NCI-H1092 (cell line): ENCODE measurements around the gene HILPDA.
"Not testable (repeated sequence)": the region's sequence is repeated elsewhere in the genome, so short reads cannot be mapped to it uniquely, and the experiment has no call there.

Source experiments
- DNase-seq: peaks from one replicate; lab custom pipeline; 2025; lab: John Stamatoyannopoulos, UW

Gene HILPDA

GRCh38 chr7:128431754-128432153, 23.9 kb upstream of the HILPDA start:
- DNase-seq: no peak

DNA sequence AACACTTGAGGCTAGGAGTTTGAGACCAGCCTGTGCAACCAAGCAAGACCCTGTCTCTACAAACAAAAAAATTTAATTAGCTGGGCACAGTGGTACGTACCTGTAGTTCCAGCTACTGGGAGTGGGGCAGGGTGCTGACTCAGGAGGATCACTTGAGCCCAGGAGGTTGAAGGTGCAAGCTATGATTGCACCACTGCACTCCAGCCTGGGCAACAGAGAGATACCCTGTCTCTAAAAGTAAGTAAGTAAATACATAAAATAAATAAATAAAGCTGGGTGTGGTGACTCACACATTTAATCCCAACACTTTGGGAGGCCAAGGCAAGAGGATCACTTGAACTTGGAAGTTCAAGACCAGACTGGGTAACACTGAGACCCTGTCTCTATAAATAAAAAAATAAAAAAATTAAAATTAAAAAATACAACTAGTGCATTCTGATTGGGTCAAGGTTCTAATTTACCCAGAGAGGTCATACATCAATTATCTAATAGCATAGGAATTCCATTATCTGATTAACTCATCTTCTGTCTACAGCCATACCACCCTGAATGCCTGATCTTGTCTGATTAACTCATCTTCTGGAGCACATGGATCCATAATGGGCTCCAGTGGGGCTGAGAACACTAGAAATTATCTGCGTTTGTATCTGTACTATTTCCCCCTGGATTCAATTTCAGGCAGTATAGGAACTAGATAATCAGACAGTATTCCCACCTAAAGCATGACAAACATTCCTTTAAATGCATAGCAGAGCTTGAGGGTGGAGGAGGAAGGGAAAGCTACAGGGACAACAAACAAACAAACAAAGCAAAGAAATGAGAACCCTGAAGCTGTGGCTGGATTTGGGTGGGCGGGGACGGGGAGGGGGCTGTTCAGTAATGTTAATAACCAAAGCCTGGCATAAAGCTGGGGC, 21.0 kb upstream of the HILPDA start:
- DNase-seq: no peak

DNA sequence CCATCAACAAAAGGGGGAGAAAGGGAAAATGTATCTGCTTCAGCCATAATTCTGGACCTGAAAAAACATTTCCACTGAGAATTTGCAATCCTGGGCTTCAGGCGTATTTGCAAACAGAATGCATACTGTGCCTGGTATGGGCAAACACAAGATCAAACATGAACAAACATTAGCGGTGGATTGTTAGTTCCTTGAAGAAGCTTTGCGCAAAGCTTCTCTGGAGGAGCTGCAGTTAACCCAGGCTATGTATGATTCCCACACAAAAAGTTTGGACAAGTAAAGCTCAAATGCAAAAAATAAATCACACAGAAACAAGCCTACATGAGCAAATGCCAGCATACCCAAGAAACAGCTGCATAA, 20.4 kb upstream of the HILPDA start:
- DNase-seq: no peak

DNA sequence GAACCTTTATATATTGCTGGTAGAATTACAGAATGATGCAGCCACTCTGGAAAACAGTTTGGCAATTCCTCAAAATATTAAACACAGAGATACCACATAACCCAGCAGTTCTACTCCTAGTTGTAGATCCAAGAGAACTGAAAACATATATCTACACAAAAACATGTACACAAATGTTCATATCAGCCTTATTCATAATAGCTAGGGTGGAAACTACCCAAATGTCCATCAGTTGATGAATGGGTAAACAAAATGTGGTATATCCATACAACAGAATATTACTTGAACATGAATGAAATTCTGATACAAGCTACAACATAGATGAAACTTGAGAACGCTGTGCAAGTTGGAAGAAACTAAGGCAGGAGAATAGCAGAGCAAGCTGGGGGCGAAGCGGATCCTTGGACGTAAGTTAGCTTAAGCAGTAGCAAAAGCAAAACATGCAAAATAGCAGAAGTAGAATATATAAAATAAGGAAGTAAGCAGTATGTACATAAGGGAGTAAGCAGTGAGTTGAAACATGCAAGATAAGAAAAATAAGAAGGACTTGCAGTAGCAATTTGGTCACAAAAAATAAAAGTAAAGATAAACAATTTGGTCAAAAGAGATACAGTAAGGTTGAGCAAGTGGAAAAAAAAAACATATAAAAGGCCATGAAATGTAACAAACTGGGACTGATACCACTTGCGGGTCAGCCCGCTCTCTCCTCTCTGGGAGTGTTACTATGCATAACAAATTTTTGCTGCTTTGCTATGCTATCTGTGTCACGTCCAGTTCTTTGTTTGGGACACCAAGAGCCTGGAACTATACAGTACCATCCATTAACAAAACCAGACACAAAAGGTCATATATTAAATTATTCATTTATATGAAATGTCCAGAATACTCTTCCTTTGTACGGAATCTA, 18.0 kb upstream of the HILPDA start:
- no peak for DNase-seq

- DNase-seq: no peak
These were observed 13.3 kb upstream of the HILPDA start for GRCh38 chr7:128442356-128442755.

DNA sequence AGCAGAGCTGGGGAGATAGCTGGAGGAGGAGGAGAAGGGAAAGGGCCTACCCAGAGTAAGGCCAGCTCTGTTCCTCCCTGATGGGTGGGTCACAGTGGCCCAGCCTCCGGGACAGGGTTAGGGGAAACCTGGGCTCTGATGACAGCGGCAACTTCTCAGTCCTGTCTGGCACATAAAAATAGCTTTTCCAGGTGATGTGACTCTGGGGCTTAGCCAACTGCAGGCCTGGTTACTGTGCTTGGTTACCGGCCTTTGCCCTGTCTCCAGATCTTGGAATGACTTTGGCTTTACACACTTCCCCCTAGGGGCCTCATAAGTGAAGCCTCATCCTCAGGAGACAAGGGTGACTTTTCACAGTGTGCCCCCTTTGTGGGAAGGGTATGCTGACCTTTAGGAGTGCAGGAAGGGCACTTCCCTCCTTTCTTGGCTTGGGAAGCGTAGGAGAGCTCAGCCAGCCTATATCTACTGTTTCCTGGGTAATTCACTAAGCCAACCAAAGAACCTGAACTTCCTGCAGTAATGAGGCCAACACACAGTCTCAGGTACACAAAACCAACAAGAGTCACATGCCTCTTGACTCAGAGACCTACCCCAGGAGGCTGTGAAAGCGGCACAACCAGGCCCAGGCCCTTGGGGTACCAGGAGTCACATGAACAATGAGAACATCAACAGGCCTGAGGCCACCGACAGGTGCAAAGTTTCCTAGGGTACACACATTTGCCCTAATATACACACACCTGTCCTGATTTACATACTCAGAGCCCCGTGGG, 11.7 kb upstream of the HILPDA start:
- DNase-seq: no peak

DNA sequence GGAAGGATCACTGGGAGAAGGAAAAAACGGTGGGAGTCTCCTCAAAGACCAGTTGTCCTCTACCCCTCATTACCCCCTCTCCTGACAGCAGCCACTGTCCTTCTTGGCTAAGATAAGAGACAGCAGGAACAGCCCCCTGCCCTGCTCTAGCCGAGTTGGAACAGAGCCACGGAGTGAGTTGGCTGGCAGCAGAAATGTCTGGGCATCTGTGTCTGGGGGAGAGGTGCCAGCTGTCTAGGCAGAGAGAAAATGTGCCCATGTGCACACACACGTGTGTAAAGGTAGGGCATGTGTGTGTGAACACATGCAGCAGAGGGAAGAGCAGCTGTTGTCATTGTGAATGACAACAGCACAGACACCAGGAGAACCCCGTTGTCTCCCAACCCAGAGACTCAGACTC, 9.4 kb upstream of the HILPDA start:
- DNase-seq: peak; percentile 11

DNA sequence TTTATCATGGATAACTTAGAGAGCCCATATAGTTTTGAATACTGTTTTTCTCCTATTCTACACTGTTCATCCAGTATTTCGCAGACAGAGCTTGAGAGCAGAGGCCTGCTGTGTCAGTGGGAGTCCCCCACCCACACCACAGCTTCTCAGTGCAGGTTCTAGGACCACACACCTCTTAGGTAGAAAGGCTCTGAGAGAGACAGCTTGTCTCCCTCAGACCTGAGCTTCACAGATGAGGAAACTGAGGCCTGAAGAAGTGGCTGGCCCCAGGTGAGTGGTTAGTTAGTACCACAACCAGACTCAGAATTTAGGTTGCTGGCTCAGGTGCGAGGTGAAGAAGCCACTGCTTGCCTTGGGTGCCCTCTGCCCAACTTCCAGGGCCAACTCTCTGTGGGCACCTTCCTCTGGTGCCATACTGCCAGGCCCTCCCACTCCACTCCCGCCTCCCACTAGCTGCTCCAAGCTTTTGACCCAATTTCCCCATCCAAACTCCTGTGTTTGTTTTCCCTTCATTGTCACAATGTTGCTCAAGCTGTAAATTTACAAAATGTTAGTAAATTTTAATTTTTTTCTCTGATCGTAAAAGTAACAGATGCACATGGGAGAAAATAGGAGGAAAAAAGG, 7.6 kb upstream of the HILPDA start:
- no peak for DNase-seq

GRCh38 chr7:128448751-128449302, 6.9 kb upstream of the HILPDA start:
- no peak for DNase-seq

- no peak for DNase-seq
These were observed 5.3 kb upstream of the HILPDA start for GRCh38 chr7:128450409-128450808.

- no peak for DNase-seq
These were observed 4.8 kb upstream of the HILPDA start for GRCh38 chr7:128450913-128451312.

- no peak for DNase-seq
These were observed 3.1 kb upstream of the HILPDA start for GRCh38 chr7:128452552-128452951.

GRCh38 chr7:128453836-128454804, 1.6 kb upstream of the HILPDA start:
- DNase-seq: no peak

- DNase-seq: no peak
These were observed 703 bp upstream of the HILPDA start for GRCh38 chr7:128454808-128455542.

- no peak for DNase-seq
These were observed 612 bp downstream of the HILPDA start for GRCh38 chr7:128456255-128456725.

- DNase-seq: not testable (repeated sequence)
These were observed 1.7 kb downstream of the HILPDA start for GRCh38 chr7:128457385-128457784.

- no peak for DNase-seq
These were observed 3.3 kb downstream of the HILPDA start for GRCh38 chr7:128458956-128459355.

DNA sequence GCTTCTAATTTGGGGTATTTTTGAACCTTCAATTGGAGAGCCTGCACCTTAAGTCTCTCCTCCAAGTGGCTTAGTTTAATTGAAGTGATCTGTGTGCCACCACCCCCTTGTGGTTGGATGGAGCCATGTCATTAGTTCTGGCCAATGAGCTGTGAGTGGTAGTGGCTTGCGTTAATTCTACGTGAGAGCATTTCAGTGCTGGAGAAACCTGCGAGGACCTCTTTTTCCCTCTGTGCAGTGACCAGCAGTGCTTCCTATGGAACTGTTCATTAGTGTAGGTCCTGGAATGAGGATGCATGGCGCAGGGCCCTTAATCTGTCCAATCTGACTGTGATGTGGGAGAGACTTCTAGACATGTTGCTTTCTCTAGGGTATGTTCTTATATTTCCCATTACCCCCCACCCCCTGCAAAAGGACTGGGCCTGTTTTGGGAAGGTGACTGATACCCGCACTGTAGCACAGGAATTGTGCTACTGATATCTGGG, 3.8 kb downstream of the HILPDA start:
- DNase-seq: no peak

DNA sequence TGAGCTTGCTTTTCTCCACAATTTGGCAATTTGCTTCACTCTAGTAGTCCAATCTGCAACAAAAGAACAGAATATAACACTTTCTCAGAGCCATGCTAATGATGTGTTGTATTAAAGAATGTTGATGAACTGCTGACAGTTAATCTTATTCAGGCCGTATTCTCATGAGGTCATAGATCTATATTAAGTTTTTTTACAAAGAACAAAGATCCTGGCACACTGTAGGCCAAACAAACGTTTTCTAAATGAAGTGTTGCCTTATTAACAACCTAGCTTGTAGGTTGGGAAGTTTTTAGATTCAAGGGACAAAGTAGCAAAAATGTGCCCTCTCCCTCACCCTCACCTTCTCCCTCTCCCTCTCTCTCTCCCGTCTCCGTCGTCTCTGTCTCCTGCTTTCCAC, 6.8 kb downstream of the HILPDA start:
- DNase-seq: no peak
